Measurements from ENCODE around the gene WDR45. TPM values are rescaled to one million over a fixed set of nuclear protein-coding genes. Genes with fewer than 3 reads are reported as not detected.

Gene WDR45
- total and polyA plus RNA-seq, 2 of the 13 experiments (the other 11 are each of a cell fraction or from before 2014, with no cell fraction given) = 16.4 to 65.5 TPM

DNA sequence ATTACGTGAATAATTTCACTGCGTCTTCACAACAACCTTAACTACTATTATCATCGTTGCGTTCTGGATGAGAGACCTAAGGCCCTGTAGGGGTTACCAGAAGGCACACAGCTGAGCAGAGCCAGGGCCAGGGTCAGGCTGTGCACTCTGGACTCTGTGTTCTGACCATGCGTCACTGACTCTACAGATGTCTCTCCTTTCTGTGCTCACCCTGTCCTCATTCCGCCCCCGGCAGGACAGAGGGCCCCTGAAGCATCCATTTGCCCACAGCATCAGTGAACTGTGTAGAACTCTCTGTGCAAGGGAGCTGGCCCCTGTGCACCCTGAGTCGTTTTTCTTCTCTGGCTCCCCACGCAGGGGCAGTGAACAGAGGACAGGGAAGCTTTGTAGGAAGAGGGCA is 22.5 kb upstream of the WDR45 start (continued):
- TF ChIP-seq, protein P1, sequence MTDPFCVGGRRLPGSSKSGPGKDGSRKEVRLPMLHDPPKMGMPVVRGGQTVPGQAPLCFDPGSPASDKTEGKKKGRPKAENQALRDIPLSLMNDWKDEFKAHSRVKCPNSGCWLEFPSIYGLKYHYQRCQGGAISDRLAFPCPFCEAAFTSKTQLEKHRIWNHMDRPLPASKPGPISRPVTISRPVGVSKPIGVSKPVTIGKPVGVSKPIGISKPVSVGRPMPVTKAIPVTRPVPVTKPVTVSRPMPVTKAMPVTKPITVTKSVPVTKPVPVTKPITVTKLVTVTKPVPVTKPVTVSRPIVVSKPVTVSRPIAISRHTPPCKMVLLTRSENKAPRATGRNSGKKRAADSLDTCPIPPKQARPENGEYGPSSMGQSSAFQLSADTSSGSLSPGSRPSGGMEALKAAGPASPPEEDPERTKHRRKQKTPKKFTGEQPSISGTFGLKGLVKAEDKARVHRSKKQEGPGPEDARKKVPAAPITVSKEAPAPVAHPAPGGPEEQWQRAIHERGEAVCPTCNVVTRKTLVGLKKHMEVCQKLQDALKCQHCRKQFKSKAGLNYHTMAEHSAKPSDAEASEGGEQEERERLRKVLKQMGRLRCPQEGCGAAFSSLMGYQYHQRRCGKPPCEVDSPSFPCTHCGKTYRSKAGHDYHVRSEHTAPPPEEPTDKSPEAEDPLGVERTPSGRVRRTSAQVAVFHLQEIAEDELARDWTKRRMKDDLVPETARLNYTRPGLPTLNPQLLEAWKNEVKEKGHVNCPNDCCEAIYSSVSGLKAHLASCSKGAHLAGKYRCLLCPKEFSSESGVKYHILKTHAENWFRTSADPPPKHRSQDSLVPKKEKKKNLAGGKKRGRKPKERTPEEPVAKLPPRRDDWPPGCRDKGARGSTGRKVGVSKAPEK (CRISPR knock-in tag; IDR thresholded peaks at IDR 0.05; ENCODE audit: borderline replicate concordance) = no peak
- TF ChIP-seq, protein P2, sequence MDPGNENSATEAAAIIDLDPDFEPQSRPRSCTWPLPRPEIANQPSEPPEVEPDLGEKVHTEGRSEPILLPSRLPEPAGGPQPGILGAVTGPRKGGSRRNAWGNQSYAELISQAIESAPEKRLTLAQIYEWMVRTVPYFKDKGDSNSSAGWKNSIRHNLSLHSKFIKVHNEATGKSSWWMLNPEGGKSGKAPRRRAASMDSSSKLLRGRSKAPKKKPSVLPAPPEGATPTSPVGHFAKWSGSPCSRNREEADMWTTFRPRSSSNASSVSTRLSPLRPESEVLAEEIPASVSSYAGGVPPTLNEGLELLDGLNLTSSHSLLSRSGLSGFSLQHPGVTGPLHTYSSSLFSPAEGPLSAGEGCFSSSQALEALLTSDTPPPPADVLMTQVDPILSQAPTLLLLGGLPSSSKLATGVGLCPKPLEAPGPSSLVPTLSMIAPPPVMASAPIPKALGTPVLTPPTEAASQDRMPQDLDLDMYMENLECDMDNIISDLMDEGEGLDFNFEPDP (CRISPR knock-in tag; conservative IDR thresholded peaks at IDR 0.05) = no peak
- TF ChIP-seq, protein P3, sequence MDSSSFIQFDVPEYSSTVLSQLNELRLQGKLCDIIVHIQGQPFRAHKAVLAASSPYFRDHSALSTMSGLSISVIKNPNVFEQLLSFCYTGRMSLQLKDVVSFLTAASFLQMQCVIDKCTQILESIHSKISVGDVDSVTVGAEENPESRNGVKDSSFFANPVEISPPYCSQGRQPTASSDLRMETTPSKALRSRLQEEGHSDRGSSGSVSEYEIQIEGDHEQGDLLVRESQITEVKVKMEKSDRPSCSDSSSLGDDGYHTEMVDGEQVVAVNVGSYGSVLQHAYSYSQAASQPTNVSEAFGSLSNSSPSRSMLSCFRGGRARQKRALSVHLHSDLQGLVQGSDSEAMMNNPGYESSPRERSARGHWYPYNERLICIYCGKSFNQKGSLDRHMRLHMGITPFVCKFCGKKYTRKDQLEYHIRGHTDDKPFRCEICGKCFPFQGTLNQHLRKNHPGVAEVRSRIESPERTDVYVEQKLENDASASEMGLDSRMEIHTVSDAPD (CRISPR knock-in tag; IDR thresholded peaks at IDR 0.05) = no peak
- no peak for TF ChIP-seq ZFP36L1 (CRISPR knock-in tag; IDR thresholded peaks at IDR 0.05)
- TF ChIP-seq, protein P4, sequence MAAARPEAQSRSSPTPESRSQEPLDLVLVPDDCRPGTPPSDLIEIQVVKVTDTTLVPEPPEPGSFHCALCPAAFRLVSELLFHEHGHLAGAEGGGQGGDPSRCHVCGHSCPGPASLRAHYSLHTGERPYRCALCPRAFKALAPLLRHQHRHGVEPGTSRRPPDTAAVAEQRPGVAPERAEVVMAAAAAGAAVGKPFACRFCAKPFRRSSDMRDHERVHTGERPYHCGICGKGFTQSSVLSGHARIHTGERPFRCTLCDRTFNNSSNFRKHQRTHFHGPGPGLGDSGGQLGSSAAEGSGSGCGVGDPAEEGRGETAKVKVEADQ (CRISPR knock-in tag; IDR thresholded peaks at IDR 0.05; ENCODE audit: borderline replicate concordance) = no peak
- no peak for TF ChIP-seq WIZ (CRISPR knock-in tag; IDR thresholded peaks at IDR 0.05)
- TF ChIP-seq NR2F2 (IDR thresholded peaks at IDR 0.05; ENCODE audit: borderline replicate concordance, low read depth) = no peak
- TF ChIP-seq, protein P5, sequence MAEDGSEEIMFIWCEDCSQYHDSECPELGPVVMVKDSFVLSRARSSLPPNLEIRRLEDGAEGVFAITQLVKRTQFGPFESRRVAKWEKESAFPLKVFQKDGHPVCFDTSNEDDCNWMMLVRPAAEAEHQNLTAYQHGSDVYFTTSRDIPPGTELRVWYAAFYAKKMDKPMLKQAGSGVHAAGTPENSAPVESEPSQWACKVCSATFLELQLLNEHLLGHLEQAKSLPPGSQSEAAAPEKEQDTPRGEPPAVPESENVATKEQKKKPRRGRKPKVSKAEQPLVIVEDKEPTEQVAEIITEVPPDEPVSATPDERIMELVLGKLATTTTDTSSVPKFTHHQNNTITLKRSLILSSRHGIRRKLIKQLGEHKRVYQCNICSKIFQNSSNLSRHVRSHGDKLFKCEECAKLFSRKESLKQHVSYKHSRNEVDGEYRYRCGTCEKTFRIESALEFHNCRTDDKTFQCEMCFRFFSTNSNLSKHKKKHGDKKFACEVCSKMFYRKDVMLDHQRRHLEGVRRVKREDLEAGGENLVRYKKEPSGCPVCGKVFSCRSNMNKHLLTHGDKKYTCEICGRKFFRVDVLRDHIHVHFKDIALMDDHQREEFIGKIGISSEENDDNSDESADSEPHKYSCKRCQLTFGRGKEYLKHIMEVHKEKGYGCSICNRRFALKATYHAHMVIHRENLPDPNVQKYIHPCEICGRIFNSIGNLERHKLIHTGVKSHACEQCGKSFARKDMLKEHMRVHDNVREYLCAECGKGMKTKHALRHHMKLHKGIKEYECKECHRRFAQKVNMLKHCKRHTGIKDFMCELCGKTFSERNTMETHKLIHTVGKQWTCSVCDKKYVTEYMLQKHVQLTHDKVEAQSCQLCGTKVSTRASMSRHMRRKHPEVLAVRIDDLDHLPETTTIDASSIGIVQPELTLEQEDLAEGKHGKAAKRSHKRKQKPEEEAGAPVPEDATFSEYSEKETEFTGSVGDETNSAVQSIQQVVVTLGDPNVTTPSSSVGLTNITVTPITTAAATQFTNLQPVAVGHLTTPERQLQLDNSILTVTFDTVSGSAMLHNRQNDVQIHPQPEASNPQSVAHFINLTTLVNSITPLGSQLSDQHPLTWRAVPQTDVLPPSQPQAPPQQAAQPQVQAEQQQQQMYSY (CRISPR knock-in tag; IDR thresholded peaks at IDR 0.05) = no peak
- TF ChIP-seq NR2C2 (CRISPR knock-in tag; IDR thresholded peaks at IDR 0.05; ENCODE audit: borderline replicate concordance) = peak; percentile 39; the same call in 1 of the 2 replicates
- TF ChIP-seq, protein P6, sequence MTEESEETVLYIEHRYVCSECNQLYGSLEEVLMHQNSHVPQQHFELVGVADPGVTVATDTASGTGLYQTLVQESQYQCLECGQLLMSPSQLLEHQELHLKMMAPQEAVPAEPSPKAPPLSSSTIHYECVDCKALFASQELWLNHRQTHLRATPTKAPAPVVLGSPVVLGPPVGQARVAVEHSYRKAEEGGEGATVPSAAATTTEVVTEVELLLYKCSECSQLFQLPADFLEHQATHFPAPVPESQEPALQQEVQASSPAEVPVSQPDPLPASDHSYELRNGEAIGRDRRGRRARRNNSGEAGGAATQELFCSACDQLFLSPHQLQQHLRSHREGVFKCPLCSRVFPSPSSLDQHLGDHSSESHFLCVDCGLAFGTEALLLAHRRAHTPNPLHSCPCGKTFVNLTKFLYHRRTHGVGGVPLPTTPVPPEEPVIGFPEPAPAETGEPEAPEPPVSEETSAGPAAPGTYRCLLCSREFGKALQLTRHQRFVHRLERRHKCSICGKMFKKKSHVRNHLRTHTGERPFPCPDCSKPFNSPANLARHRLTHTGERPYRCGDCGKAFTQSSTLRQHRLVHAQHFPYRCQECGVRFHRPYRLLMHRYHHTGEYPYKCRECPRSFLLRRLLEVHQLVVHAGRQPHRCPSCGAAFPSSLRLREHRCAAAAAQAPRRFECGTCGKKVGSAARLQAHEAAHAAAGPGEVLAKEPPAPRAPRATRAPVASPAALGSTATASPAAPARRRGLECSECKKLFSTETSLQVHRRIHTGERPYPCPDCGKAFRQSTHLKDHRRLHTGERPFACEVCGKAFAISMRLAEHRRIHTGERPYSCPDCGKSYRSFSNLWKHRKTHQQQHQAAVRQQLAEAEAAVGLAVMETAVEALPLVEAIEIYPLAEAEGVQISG (CRISPR knock-in tag; IDR thresholded peaks at IDR 0.05) = 0 out of 2 replicates have a peak, but pooled peaks have one; percentile 25
- peak; percentile 73 for TF ChIP-seq SAP130 (CRISPR knock-in tag; IDR thresholded peaks at IDR 0.05; ENCODE audit: low read depth)
- TF ChIP-seq HNRNPK (IDR thresholded peaks at IDR 0.05; ENCODE audit: low read depth, low read length, poor library complexity, severe bottlenecking) = no peak
- TF ChIP-seq ASH2L (IDR thresholded peaks at IDR 0.05; ENCODE audit: insufficient read length, low read depth, low read length) = no peak
- no peak for TF ChIP-seq CAMTA2 (CRISPR knock-in tag; IDR thresholded peaks at IDR 0.05; ENCODE audit: borderline replicate concordance)
- TF ChIP-seq KLF16 (CRISPR knock-in tag; IDR thresholded peaks at IDR 0.05) = no peak
- no peak for TF ChIP-seq HMGA1 (CRISPR knock-in tag; conservative IDR thresholded peaks at IDR 0.05)
